CD4-positive, CD25-positive, alpha-beta regulatory T cell (primary cell): ENCODE results near the gene TENM4. TPM values are rescaled to one million over a fixed set of nuclear protein-coding genes. Genes with fewer than 3 reads are reported as not detected.

ENCODE experiments used
- ATAC-seq, 2 donors: fragments of 150-1000 bp; cut with Tn5 transposase; one replicate each; pipeline ENCODE4 v1.10.0; 2021; ENCODE audit warnings: low read depth in 2 of 2, moderate number of reproducible peaks in 2 of 2, moderate library complexity in 1 of 2
- DNase-seq, 3 donors: peaks; one replicate each; pipeline versions ENCODE4 v3.0.0 to v3.0.0-alpha.2; 2012 to 2022; ENCODE audit warnings: mixed read lengths in 1 of 3
- H3K27ac ChIP-seq: one replicate; pipeline ENCODE4 v1.7.0; 2013; ENCODE audit warnings: mild to moderate bottlenecking, low read length; ENCODE audit not compliant: insufficient read depth, poor library complexity, severe bottlenecking
- H3K27me3 ChIP-seq: one replicate; pipeline ENCODE4 v1.7.0; 2013; ENCODE audit warnings: low read length; ENCODE audit not compliant: control insufficient read depth, insufficient read depth
- H3K36me3 ChIP-seq: one replicate; pipeline ENCODE4 v1.7.0; 2013; ENCODE audit warnings: mild to moderate bottlenecking, low read length, moderate library complexity; ENCODE audit not compliant: control insufficient read depth, insufficient read depth
- H3K4me1 ChIP-seq: 2 replicates; pipeline ENCODE4 v1.7.0; 2013; ENCODE audit warnings: mild to moderate bottlenecking, low read length; ENCODE audit not compliant: insufficient read depth, control insufficient read depth, poor library complexity, severe bottlenecking
- H3K4me3 ChIP-seq: one replicate; pipeline ENCODE4 v1.7.0; 2013; ENCODE audit warnings: low read depth, mild to moderate bottlenecking, low read length, moderate library complexity
- H3K9me3 ChIP-seq, 2 experiments: 1 replicate in 1 of 2; 2 replicates in 1 of 2; pipeline ENCODE4 v1.7.0; 2013; ENCODE audit warnings: low read length in 2 of 2, mild to moderate bottlenecking in 1 of 2, moderate library complexity in 1 of 2; ENCODE audit not compliant: control insufficient read depth in 2 of 2
- H3K27ac Mint-ChIP-seq, 3 donors: one replicate each; pipeline ENCODE4 v1.8.0; 2020 to 2022; ENCODE audit warnings: mild to moderate bottlenecking in 3 of 3, mixed read lengths in 3 of 3, moderate library complexity in 2 of 3
- H3K27me3 Mint-ChIP-seq: one replicate; pipeline ENCODE4 v1.8.0; 2022; ENCODE audit warnings: mild to moderate bottlenecking, mixed read lengths
- H3K36me3 Mint-ChIP-seq: one replicate; pipeline ENCODE4 v1.8.0; 2020; ENCODE audit warnings: mixed read lengths
- H3K4me1 Mint-ChIP-seq, 4 donors: one replicate each; pipeline ENCODE4 v1.8.0; 2020 to 2022; ENCODE audit warnings: mixed read lengths in 4 of 4, mild to moderate bottlenecking in 1 of 4
- H3K4me3 Mint-ChIP-seq, 4 donors: one replicate each; pipeline ENCODE4 v1.8.0; 2020 to 2022; ENCODE audit warnings: mild to moderate bottlenecking in 4 of 4, mixed read lengths in 4 of 4, moderate library complexity in 3 of 4
- H3K9me3 Mint-ChIP-seq, 7 donors: one replicate each; pipeline ENCODE4 v1.8.0; 2020 to 2022; ENCODE audit warnings: mixed read lengths in 7 of 7, mild to moderate bottlenecking in 3 of 7, moderate library complexity in 2 of 7
- polyA plus RNA-seq, 4 donors: library from polyadenylated mRNA; unstranded; fragments of 300-500 nt; fragmentation: Illumina TruSeq; gene quantifications; one replicate each; pipeline ENCODE4 v1.2.3, GENCODE V29; 2021
- total RNA-seq: library from RNA; stranded (reverse); gene quantifications from one replicate; pipeline ENCODE4 v1.2.3, GENCODE V29; 2022

TENM4 gene
- total and polyA plus RNA-seq, 5 donors from 2014 or later: 0.02 TPM; not detected in 4

GRCh38 chr11:79179087-79179486 is 261.7 kb downstream of the TENM4 start:
- H3K36me3 ChIP-seq: no peaks in the 10 kb centered on the region
- DNase-seq: no peak
- ATAC-seq: no peak
- H3K9me3 ChIP-seq: peaks cover 0 to 1% of the 10 kb centered on the region in 2 experiments
- Mint-ChIP-seq H3K9me3 (peaks cover 0 to 5% (median 1%) of the 10 kb centered on the region in 7 donors), H3K36me3 (no peaks in the 10 kb centered on the region), H3K4me3 (no peak overlapping the region), H3K27ac (no peak overlapping the region), H3K4me1 (no peaks in the 10 kb centered on the region), H3K27me3 (no peaks in the 10 kb centered on the region)
- no peak overlapping the region for H3K4me3 ChIP-seq
- no peak overlapping the region for H3K27ac ChIP-seq
- H3K27me3 ChIP-seq: no peaks in the 10 kb centered on the region
- no peaks in the 10 kb centered on the region for H3K4me1 ChIP-seq

DNA sequence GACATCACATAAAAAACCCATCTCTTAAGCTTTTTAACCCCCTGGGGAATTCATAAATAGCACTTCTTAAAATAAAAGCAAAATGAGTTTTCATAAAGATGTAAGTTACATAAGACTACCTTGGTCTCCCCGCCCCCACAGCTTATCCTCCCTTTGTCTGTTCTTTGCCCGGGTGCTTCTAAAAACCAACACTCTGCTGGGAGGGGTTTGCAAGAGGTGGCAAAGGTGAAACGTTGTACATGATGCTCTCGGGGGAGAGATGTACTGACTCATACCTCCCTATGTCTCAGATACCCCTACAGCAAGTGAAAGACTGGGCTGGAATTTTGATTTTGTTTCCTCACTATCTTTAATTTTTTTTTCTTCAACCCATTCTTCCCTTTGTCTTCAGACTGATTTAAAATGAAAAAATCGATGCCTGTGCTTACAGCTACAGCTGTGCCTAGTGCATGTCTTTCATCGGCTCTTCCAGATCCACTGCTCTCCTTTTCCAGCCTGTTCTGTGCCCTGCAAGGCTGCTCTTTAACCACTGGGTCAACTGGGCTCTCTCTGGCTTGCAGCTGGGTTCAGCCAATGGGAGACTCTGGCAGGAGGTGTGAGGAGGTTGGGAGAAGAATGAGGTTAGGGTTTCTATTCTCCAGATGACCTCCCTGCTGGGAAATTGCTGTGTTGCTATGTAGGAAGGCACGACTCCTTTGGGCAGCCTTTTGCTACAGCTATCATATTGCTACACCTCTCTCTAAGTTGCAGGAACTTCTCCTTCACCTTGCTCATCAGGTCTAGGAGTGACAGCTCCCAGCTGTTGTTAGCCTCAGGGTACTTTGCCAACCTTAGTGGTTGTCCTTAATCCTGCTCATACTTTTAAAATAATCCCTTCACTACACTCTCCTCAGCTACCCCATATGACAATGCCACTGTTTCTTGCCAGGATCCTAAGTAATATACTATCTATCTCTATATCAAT is 266.5 kb downstream of the TENM4 start:
- DNase-seq (no peak), ATAC-seq (no peak)
- Mint-ChIP-seq H3K4me1 (no peaks in the 10 kb centered on the region), H3K9me3 (peaks cover 0 to 3% (median 0%) of the 10 kb centered on the region in 7 donors), H3K4me3 (no peak overlapping the region), H3K27me3 (no peaks in the 10 kb centered on the region), H3K27ac (no peak overlapping the region), H3K36me3 (no peaks in the 10 kb centered on the region)
- Histone ChIP-seq H3K4me1 (no peaks in the 10 kb centered on the region), H3K36me3 (no peaks in the 10 kb centered on the region), H3K27me3 (no peaks in the 10 kb centered on the region), H3K4me3 (no peak overlapping the region), H3K9me3 (peaks cover 0 to 1% of the 10 kb centered on the region in 2 experiments), H3K27ac (no peak overlapping the region)

GRCh38 chr11:79173615-79174014 is 267.2 kb downstream of the TENM4 start:
- DNase-seq (no peak), ATAC-seq (no peak)
- Mint-ChIP-seq H3K36me3 (no peaks in the 10 kb centered on the region), H3K27me3 (no peaks in the 10 kb centered on the region), H3K4me3 (no peak overlapping the region), H3K9me3 (peaks cover 0 to 3% (median 0%) of the 10 kb centered on the region in 7 donors), H3K4me1 (no peaks in the 10 kb centered on the region), H3K27ac (no peak overlapping the region)
- H3K36me3 ChIP-seq: no peaks in the 10 kb centered on the region
- H3K9me3 ChIP-seq: peaks cover 0 to 1% of the 10 kb centered on the region in 2 experiments
- no peaks in the 10 kb centered on the region for H3K27me3 ChIP-seq
- H3K4me1 ChIP-seq: no peaks in the 10 kb centered on the region
- no peak overlapping the region for H3K4me3 ChIP-seq
- no peak overlapping the region for H3K27ac ChIP-seq

DNA sequence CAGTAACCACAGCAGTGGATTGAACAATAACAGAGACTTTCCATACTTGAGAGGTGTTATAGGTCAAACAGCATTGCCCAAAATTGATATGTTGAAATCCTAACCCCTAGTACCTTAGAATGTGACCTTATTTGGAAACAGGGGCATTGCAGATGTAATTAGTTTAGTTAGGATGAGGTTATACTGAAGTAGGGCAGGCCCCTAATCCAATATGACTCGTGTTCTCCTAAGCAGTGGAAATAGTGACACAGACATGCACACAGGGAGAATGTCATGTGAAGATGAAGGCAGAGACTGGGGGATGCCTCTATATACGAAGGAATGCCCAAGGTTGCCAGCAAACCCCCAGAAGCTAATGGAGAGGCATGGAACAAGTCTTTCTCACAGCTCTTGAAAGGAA is 270.5 kb downstream of the TENM4 start:
- H3K36me3 Mint-ChIP-seq: no peaks in the 10 kb centered on the region

DNA sequence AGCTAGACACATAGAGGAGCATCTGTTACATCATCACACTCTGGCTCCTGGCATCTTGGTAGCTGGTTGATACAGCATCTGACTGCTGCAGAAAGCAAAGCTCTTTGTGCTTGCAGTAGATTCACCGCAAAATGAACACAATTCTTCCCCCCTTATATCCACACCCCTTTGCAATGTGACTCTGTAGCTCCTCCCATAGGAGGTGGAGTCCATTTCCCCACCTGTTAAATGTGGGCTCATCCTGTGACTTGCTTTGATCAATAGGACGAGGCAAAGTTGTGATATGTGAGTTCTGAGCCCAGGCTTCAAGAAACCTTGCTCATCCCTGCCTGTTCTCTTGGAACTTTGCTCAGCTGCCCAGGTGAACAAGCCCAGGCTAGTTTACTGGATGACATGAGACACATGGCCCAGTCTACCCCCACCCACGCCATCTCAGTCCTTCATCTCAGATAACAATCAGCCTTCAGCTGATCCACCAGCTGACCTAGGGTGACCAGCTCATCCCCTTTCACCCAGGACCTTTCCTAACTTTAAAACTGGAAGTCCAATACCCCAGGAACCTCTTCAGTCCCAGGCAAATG is 272.2 kb downstream of the TENM4 start:
- H3K4me1 ChIP-seq: no peaks in the 10 kb centered on the region
- no peak overlapping the region for H3K4me3 ChIP-seq
- DNase-seq: no peak
- no peaks in the 10 kb centered on the region for H3K9me3 ChIP-seq
- no peak for ATAC-seq
- H3K27me3 ChIP-seq: no peaks in the 10 kb centered on the region
- no peaks in the 10 kb centered on the region for H3K36me3 ChIP-seq
- no peak overlapping the region for H3K27ac Mint-ChIP-seq
- no peak overlapping the region for H3K4me3 Mint-ChIP-seq
- H3K9me3 Mint-ChIP-seq: peaks cover 0 to 4% (median 0%) of the 10 kb centered on the region in 7 donors
- no peak overlapping the region for H3K27ac ChIP-seq
- H3K27me3 Mint-ChIP-seq: no peaks in the 10 kb centered on the region
- no peaks in the 10 kb centered on the region for H3K4me1 Mint-ChIP-seq
- no peaks in the 10 kb centered on the region for H3K36me3 Mint-ChIP-seq

More for the DNA sequence above, 270.5 kb downstream of the TENM4 start:
- H3K27me3 Mint-ChIP-seq: no peaks in the 10 kb centered on the region
- H3K4me3 ChIP-seq: no peak overlapping the region
- H3K27me3 ChIP-seq: no peaks in the 10 kb centered on the region
- no peaks in the 10 kb centered on the region for H3K36me3 ChIP-seq
- H3K27ac ChIP-seq: no peak overlapping the region
- H3K27ac Mint-ChIP-seq: no peak overlapping the region
- peaks cover 0 to 2% (median 0%) of the 10 kb centered on the region in 7 donors for H3K9me3 Mint-ChIP-seq
- H3K4me3 Mint-ChIP-seq: no peak overlapping the region
- H3K4me1 Mint-ChIP-seq: no peaks in the 10 kb centered on the region
- DNase-seq: no peak
- ATAC-seq: no peak
- H3K4me1 ChIP-seq: no peaks in the 10 kb centered on the region
- no peaks in the 10 kb centered on the region for H3K9me3 ChIP-seq

GRCh38 chr11:79167510-79168188 is 273.2 kb downstream of the TENM4 start:
- Mint-ChIP-seq H3K36me3 (no peaks in the 10 kb centered on the region), H3K9me3 (peaks cover 0 to 4% (median 0%) of the 10 kb centered on the region in 7 donors), H3K4me3 (no peak overlapping the region), H3K27me3 (no peaks in the 10 kb centered on the region), H3K4me1 (no peaks in the 10 kb centered on the region), H3K27ac (no peak overlapping the region)
- no peak overlapping the region for H3K27ac ChIP-seq
- H3K4me3 ChIP-seq: no peak overlapping the region
- no peaks in the 10 kb centered on the region for H3K27me3 ChIP-seq
- ATAC-seq: no peak
- no peak for DNase-seq
- H3K4me1 ChIP-seq: no peaks in the 10 kb centered on the region
- no peaks in the 10 kb centered on the region for H3K36me3 ChIP-seq
- no peaks in the 10 kb centered on the region for H3K9me3 ChIP-seq

DNA sequence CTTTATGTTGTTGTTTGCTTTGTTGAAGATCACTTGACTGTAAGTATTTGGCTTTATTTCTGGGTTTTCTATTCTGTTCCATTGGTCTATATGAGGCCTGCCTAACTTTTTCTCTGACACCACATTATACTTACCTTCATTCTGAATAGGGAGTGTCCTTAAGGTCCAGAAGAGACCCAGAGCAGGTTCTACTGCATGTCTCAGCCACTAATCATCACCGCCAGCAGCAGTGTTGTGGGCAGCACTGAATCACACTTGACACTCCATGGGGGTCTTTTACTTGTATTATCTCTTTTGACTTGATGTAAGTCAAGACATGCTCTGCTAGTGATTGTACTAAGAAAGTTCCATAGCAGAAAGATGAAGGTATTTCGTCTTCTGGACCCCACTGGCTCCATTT is 274.9 kb downstream of the TENM4 start:
- no peak for DNase-seq
- Mint-ChIP-seq H3K27ac (no peak overlapping the region), H3K36me3 (no peaks in the 10 kb centered on the region), H3K4me3 (no peak overlapping the region), H3K27me3 (no peaks in the 10 kb centered on the region), H3K9me3 (peaks cover 0 to 4% (median 0%) of the 10 kb centered on the region in 7 donors), H3K4me1 (no peaks in the 10 kb centered on the region)
- H3K27ac ChIP-seq: no peak overlapping the region
- no peaks in the 10 kb centered on the region for H3K9me3 ChIP-seq
- no peak for ATAC-seq
- H3K4me3 ChIP-seq: no peak overlapping the region
- no peaks in the 10 kb centered on the region for H3K36me3 ChIP-seq
- no peaks in the 10 kb centered on the region for H3K4me1 ChIP-seq
- no peaks in the 10 kb centered on the region for H3K27me3 ChIP-seq
